Aorta (tissue), 5 donors: Measurements from ENCODE around the gene LDLRAD4. TPM values are rescaled to one million over a fixed set of nuclear protein-coding genes. Genes with fewer than 3 reads are reported as not detected.

Source experiments
- ATAC-seq: fragments of 200-7000 bp; cut with Tn5 transposase; one replicate; pipeline ENCODE4 v1.9.1; 2022; ENCODE audit warnings: moderate library complexity; ENCODE audit not compliant: low FRiP score
- DNase-seq, 2 donors: peaks; one replicate each; pipeline ENCODE4 v3.0.0-alpha.2; 2020
- H3K27ac ChIP-seq, 2 donors: one replicate each; pipeline ENCODE4 v1.5.1; 2013; ENCODE audit warnings: low read length in 2 of 2, mild to moderate bottlenecking in 2 of 2, moderate library complexity in 2 of 2, control low read depth in 1 of 2, inconsistent platforms in 1 of 2, low read depth in 1 of 2
- H3K27me3 ChIP-seq, 2 donors: one replicate each; pipeline ENCODE4 v1.6.1; 2013; ENCODE audit warnings: control low read depth in 1 of 2, low read length in 1 of 2, mild to moderate bottlenecking in 1 of 2, moderate library complexity in 1 of 2; ENCODE audit not compliant: insufficient read depth in 2 of 2, control insufficient read depth in 1 of 2
- H3K36me3 ChIP-seq, 2 donors: one replicate each; pipeline ENCODE4 v1.6.1; 2013; ENCODE audit warnings: control low read depth in 1 of 2, low read length in 1 of 2, mild to moderate bottlenecking in 1 of 2; ENCODE audit not compliant: insufficient read depth in 2 of 2, control insufficient read depth in 1 of 2
- H3K4me1 ChIP-seq, 2 donors: one replicate each; pipeline ENCODE4 v1.6.1; 2013; ENCODE audit warnings: low read length in 2 of 2, control low read depth in 1 of 2, mild to moderate bottlenecking in 1 of 2, moderate library complexity in 1 of 2; ENCODE audit not compliant: insufficient read depth in 2 of 2, control insufficient read depth in 1 of 2
- H3K4me3 ChIP-seq, 2 donors: one replicate each; pipeline ENCODE4 v1.5.1; 2013; ENCODE audit warnings: low read length in 2 of 2, control low read depth in 1 of 2, mild to moderate bottlenecking in 1 of 2
- H3K9me3 ChIP-seq: one replicate; pipeline ENCODE4 v1.6.1; 2013; ENCODE audit warnings: mild to moderate bottlenecking, low read length; ENCODE audit not compliant: control insufficient read depth
- WGBS, 2 donors: extraction: QIAGEN DNeasy Blood & Tissue Kit; methylation state at CpG; one replicate each; pipeline ENCODE4 v1.1.7; 2013; 5-methylcytosine and 5-hydroxymethylcytosine counted together
- intact Hi-C, 2 donors: fragments of 100-400 bp; cut with DNase I; formaldehyde crosslinking; loops; one replicate each; pipeline versions ENCODE4 v1.14.2 to v1.15.0; 2022
- polyA plus RNA-seq, 2 donors: library from polyadenylated mRNA; stranded (reverse); fragments of 200-250 nt; gene quantifications; one replicate each; pipeline ENCODE4 v1.2.3, GENCODE V29; 2013
- total RNA-seq, 2 donors: library from RNA; stranded (reverse); fragmentation: NEBNext Ultra II Directional; extraction: Animal tissue kit (Norgen Biotek cat#: 25700); gene quantifications; one replicate each; pipeline ENCODE4 v1.2.1, GENCODE V29; 2021
- donor health status: healthy with polysubstance abuse.
- donor health status: Bipolar disorder and iron deficiency.
- donor health status: DM: no; HTN: no; CAD: no.
- donor health status: DM: no; HTN: no; CAD: no.
- donor health status: DM: yes; HTN: yes; CAD: no.

The LDLRAD4 gene
- total and polyA plus RNA-seq, 4 donors: 7.0 to 112 (median 36.9) TPM

- ATAC-seq (no peak), DNase-seq (no peak)
- intact Hi-C loops: no loop called here
- H3K36me3 ChIP-seq: no peaks in the 10 kb centered on the region
- H3K9me3 ChIP-seq: no peaks in the 10 kb centered on the region
- no peaks in the 10 kb centered on the region for H3K4me1 ChIP-seq
- no peak overlapping the region for H3K27ac ChIP-seq
- H3K27me3 ChIP-seq: no peaks in the 10 kb centered on the region
- H3K4me3 ChIP-seq: no peak overlapping the region
- WGBS, 2 donors: 92 to 93% methylated on average over 31 of the region's 31 CpGs
Measured at GRCh38 chr18:13403786-13404549, 185.4 kb downstream of the LDLRAD4 start.

- WGBS, 2 donors: 89 to 90% methylated on average over 17 of the region's 17 CpGs
- ATAC-seq (no peak), DNase-seq (no peak)
- intact Hi-C loops: no loop called here
- Histone ChIP-seq H3K27me3 (no peaks in the 10 kb centered on the region), H3K4me3 (no peak overlapping the region), H3K9me3 (no peaks in the 10 kb centered on the region), H3K4me1 (no peaks in the 10 kb centered on the region), H3K36me3 (no peaks in the 10 kb centered on the region), H3K27ac (no peak overlapping the region)
Measured at GRCh38 chr18:13405305-13406038, 186.9 kb downstream of the LDLRAD4 start.

GRCh38 chr18:13406049-13406615, 187.6 kb downstream of the LDLRAD4 start:
- DNase-seq: no peak
- 62 to 70% methylated on average over 9 of the region's 9 CpGs for WGBS, 2 donors
- no peak overlapping the region for H3K27ac ChIP-seq
- no peaks in the 10 kb centered on the region for H3K36me3 ChIP-seq
- no peaks in the 10 kb centered on the region for H3K4me1 ChIP-seq
- no peaks in the 10 kb centered on the region for H3K27me3 ChIP-seq
- H3K9me3 ChIP-seq: no peaks in the 10 kb centered on the region
- no peak for ATAC-seq
- H3K4me3 ChIP-seq: no peak overlapping the region
- intact Hi-C loops: no loop called here

GRCh38 chr18:13406736-13407135, 188.2 kb downstream of the LDLRAD4 start:
- intact Hi-C loops: no loop called here
- no peaks in the 10 kb centered on the region for H3K9me3 ChIP-seq
- ATAC-seq: no peak
- DNase-seq: no peak
- H3K27me3 ChIP-seq: no peaks in the 10 kb centered on the region
- H3K4me3 ChIP-seq: no peak overlapping the region
- H3K36me3 ChIP-seq: no peaks in the 10 kb centered on the region
- H3K27ac ChIP-seq: no peak overlapping the region
- WGBS, 2 donors: 93 to 97% methylated on average over 11 of the region's 11 CpGs
- no peaks in the 10 kb centered on the region for H3K4me1 ChIP-seq

GRCh38 chr18:13407484-13407883, 188.9 kb downstream of the LDLRAD4 start:
- H3K4me3 ChIP-seq: no peak overlapping the region
- ATAC-seq: no peak
- H3K4me1 ChIP-seq: no peaks in the 10 kb centered on the region
- intact Hi-C loops: no loop called here
- H3K36me3 ChIP-seq: no peaks in the 10 kb centered on the region
- DNase-seq: no peak
- no peak overlapping the region for H3K27ac ChIP-seq
- H3K9me3 ChIP-seq: peaks cover 2% of the 10 kb centered on the region
- H3K27me3 ChIP-seq: no peaks in the 10 kb centered on the region
- 76 to 78% methylated on average over 4 of the region's 4 CpGs for WGBS, 2 donors

GRCh38 chr18:13409026-13409425, 190.5 kb downstream of the LDLRAD4 start:
- DNase-seq (no peak), ATAC-seq (no peak)
- intact Hi-C loops: no loop called here

GRCh38 chr18:13409997-13410396, 191.4 kb downstream of the LDLRAD4 start:
- peaks cover 2% of the 10 kb centered on the region for H3K9me3 ChIP-seq
- DNase-seq (no peak), ATAC-seq (no peak)
- H3K27me3 ChIP-seq: no peaks in the 10 kb centered on the region
- whole genome bisulfite sequencing, 2 donors: 84 to 85% methylated on average over 11 of the region's 11 CpGs
- H3K4me3 ChIP-seq: no peak overlapping the region
- H3K36me3 ChIP-seq: peaks cover 0 to 3% of the 10 kb centered on the region in 2 donors
- H3K27ac ChIP-seq: no peak overlapping the region
- H3K4me1 ChIP-seq: no peaks in the 10 kb centered on the region
- intact Hi-C loops: no loop called here

More at GRCh38 chr18:13409026-13409425, 190.5 kb downstream of the LDLRAD4 start:
- H3K9me3 ChIP-seq: peaks cover 2% of the 10 kb centered on the region
- H3K4me1 ChIP-seq: no peaks in the 10 kb centered on the region
- 99 to 100% methylated on average over 1 of the region's 1 CpG for WGBS, 2 donors
- H3K27ac ChIP-seq: no peak overlapping the region
- H3K4me3 ChIP-seq: no peak overlapping the region
- peaks cover 0 to 3% of the 10 kb centered on the region in 2 donors for H3K36me3 ChIP-seq
- H3K27me3 ChIP-seq: no peaks in the 10 kb centered on the region

- H3K36me3 ChIP-seq: peaks cover 0 to 3% of the 10 kb centered on the region in 2 donors
- DNase-seq (no peak), ATAC-seq (no peak)
- H3K9me3 ChIP-seq: peaks cover 2% of the 10 kb centered on the region
- H3K27me3 ChIP-seq: no peaks in the 10 kb centered on the region
- intact Hi-C loops: no loop called here
- H3K4me1 ChIP-seq: no peaks in the 10 kb centered on the region
- no peak overlapping the region for H3K27ac ChIP-seq
- H3K4me3 ChIP-seq: no peak overlapping the region
Measured at GRCh38 chr18:13410471-13410870, 191.9 kb downstream of the LDLRAD4 start.
